Measurements from ENCODE around the gene ARFRP1. TPM values are rescaled to one million over a fixed set of nuclear protein-coding genes. Genes with fewer than 3 reads are reported as not detected.
A peak's percentile ranks its signal among the peaks of the same experiment; 100 is the strongest.

ARFRP1 gene
- total and polyA plus RNA-seq, 12 donors, result 18.8 to 75.9 (median 42.2) TPM

- Histone ChIP-seq H3K4me1 (replicated peaks in 1 of 2) (peaks cover 19 to 22% of the 10 kb centered on the region in 2 donors), H3K4me3 (no peak overlapping the region), H3K27me3 (no peaks in the 10 kb centered on the region), H3K36me3 (replicated peaks in 1 of 2) (peaks cover 0 to 42% of the 10 kb centered on the region in 2 donors), H3K9me3 (replicated peaks in 1 of 3) (no peaks in the 10 kb centered on the region), H3K27ac (no peak overlapping the region)
- no peak for TF ChIP-seq POLR2A (IDR thresholded peaks at IDR 0.05)
- TF ChIP-seq, protein P1, sequence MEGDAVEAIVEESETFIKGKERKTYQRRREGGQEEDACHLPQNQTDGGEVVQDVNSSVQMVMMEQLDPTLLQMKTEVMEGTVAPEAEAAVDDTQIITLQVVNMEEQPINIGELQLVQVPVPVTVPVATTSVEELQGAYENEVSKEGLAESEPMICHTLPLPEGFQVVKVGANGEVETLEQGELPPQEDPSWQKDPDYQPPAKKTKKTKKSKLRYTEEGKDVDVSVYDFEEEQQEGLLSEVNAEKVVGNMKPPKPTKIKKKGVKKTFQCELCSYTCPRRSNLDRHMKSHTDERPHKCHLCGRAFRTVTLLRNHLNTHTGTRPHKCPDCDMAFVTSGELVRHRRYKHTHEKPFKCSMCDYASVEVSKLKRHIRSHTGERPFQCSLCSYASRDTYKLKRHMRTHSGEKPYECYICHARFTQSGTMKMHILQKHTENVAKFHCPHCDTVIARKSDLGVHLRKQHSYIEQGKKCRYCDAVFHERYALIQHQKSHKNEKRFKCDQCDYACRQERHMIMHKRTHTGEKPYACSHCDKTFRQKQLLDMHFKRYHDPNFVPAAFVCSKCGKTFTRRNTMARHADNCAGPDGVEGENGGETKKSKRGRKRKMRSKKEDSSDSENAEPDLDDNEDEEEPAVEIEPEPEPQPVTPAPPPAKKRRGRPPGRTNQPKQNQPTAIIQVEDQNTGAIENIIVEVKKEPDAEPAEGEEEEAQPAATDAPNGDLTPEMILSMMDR (IDR thresholded peaks at IDR 0.05), result no peak
- WGBS, 4 donors, result 83 to 95% (median 86%) methylated on average over 3 to 8 of the region's 8 CpGs
- intact Hi-C loops (cut with DNase I), result loop anchor here in 1 of 2 donors (10.0 kb wide), 1 partner anchor 149 kb away; no protein-coding TSS in a partner anchor
- DNase-seq, result peak in 2 of 7 donors; percentile 17 to 49
Observed at GRCh38 chr20:63705232-63706026, 2.3 kb downstream of the ARFRP1 start.

DNA sequence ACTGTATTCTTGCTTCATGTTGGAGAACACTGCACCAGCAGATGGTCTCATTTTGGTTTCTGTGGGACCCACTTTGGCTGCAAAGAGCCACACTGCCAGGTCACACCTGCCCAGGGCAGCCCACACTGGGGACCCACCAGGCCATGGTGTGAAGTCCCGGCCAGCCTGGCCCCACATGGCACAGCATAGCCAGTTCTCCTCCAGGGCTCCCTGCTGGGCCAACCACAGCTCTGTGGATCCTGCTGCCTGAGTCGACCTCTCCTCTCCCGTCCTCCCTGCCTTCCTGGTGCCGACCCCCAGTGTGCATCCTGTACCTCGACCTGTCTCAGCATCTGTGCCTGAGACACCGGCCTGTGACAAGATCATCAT, 3.0 kb downstream of the ARFRP1 start:
- intact Hi-C loops (cut with DNase I), result loop anchor here in 1 of 2 donors (10.0 kb wide), 1 partner anchor 150 kb away; no protein-coding TSS in a partner anchor
- no peaks in the 10 kb centered on the region for H3K27me3 ChIP-seq
- H3K4me1 ChIP-seq (replicated peaks in 1 of 2), result peaks cover 19 to 22% of the 10 kb centered on the region in 2 donors
- H3K9me3 ChIP-seq (replicated peaks in 1 of 3), result no peaks in the 10 kb centered on the region
- WGBS, 4 donors, result 78 to 87% (median 80%) methylated on average over 6 of the region's 6 CpGs
- DNase-seq, result peak in 3 of 7 donors; percentile 15 to 23 (median 16)
- H3K4me3 ChIP-seq, result no peak overlapping the region
- TF ChIP-seq, protein P1 (IDR thresholded peaks at IDR 0.05), result no peak
- no peak for TF ChIP-seq POLR2A (IDR thresholded peaks at IDR 0.05)
- peaks cover 0 to 38% of the 10 kb centered on the region in 2 donors for H3K36me3 ChIP-seq (replicated peaks in 1 of 2)
- H3K27ac ChIP-seq, result no peak overlapping the region

GRCh38 chr20:63703976-63704748, 3.6 kb downstream of the ARFRP1 start:
- Histone ChIP-seq H3K36me3 (replicated peaks in 1 of 2) (peaks cover 0 to 33% of the 10 kb centered on the region in 2 donors), H3K4me1 (replicated peaks in 1 of 2) (peaks cover 22 to 25% of the 10 kb centered on the region in 2 donors), H3K27me3 (no peaks in the 10 kb centered on the region), H3K4me3 (no peak overlapping the region), H3K9me3 (replicated peaks in 1 of 3) (no peaks in the 10 kb centered on the region), H3K27ac (no peak overlapping the region)
- WGBS, 4 donors, result 80 to 89% (median 87%) methylated on average over 3 to 11 of the region's 11 CpGs
- DNase-seq, result peak in 3 of 7 donors; percentile 20 to 50 (median 22)
- no peak for TF ChIP-seq POLR2A (IDR thresholded peaks at IDR 0.05)
- TF ChIP-seq, protein P1 (IDR thresholded peaks at IDR 0.05), result no peak
- intact Hi-C loops (cut with DNase I), result loop anchor here in 1 of 2 donors (10.0 kb wide), 1 partner anchor 151 kb away; no protein-coding TSS in a partner anchor

GRCh38 chr20:63703471-63703975, 4.3 kb downstream of the ARFRP1 start:
- DNase-seq, result peak in 3 of 7 donors; percentile 15 to 53 (median 18)
- peaks cover 0 to 32% of the 10 kb centered on the region in 2 donors for H3K36me3 ChIP-seq (replicated peaks in 1 of 2)

More at GRCh38 chr20:63703471-63703975, 4.3 kb downstream of the ARFRP1 start:
- intact Hi-C loops (cut with DNase I), result loop anchor here in 1 of 2 donors (10.0 kb wide), 1 partner anchor 151 kb away; no protein-coding TSS in a partner anchor
- WGBS, 4 donors, result 84 to 96% (median 89%) methylated on average over 5 to 15 of the region's 15 CpGs
- peaks cover 22 to 25% of the 10 kb centered on the region in 2 donors for H3K4me1 ChIP-seq (replicated peaks in 1 of 2)
- no peak overlapping the region for H3K4me3 ChIP-seq
- TF ChIP-seq, protein P1 (IDR thresholded peaks at IDR 0.05), result no peak
- TF ChIP-seq POLR2A (IDR thresholded peaks at IDR 0.05), result no peak
- no peak overlapping the region for H3K27ac ChIP-seq
- H3K27me3 ChIP-seq, result no peaks in the 10 kb centered on the region
- H3K9me3 ChIP-seq (replicated peaks in 1 of 3), result no peaks in the 10 kb centered on the region
